SK-N-SH (cell line): ENCODE data around the gene NIPAL4.

ENCODE experiments used
- CTCF ChIP-seq: fragments of 200-600 bp; sonication (generic); IDR thresholded peaks from 2 replicates; pipeline ENCODE4 v1.6.1; 2017; ENCODE audit warnings: antibody characterized with exemption, mild to moderate bottlenecking, moderate library complexity
- EP300 ChIP-seq, 2 experiments: IDR thresholded peaks; 2 replicates each; pipeline versions ENCODE4 v1.4.0 to v1.6.1; 2012; ENCODE audit warnings: borderline replicate concordance in 1 of 2, low read depth in 1 of 2, low read length in 1 of 2
- FOXJ3 ChIP-seq: sonication (generic); formaldehyde crosslinking; IDR thresholded peaks from 2 replicates; pipeline ENCODE4 v1.5.1; 2020; ENCODE audit warnings: mild to moderate bottlenecking, missing genetic modification reagents
- JUND ChIP-seq: IDR thresholded peaks from 2 replicates; pipeline ENCODE4 v1.4.0; 2012
- SIN3A ChIP-seq: IDR thresholded peaks from 2 replicates; pipeline ENCODE4 v1.6.1; 2012; ENCODE audit warnings: low read depth, mild to moderate bottlenecking, low read length, moderate library complexity, borderline replicate concordance
- TAF1 ChIP-seq: IDR thresholded peaks from 2 replicates; pipeline ENCODE4 v1.6.1; 2012; ENCODE audit warnings: low read depth, mild to moderate bottlenecking, low read length, moderate library complexity, borderline replicate concordance

DNA sequence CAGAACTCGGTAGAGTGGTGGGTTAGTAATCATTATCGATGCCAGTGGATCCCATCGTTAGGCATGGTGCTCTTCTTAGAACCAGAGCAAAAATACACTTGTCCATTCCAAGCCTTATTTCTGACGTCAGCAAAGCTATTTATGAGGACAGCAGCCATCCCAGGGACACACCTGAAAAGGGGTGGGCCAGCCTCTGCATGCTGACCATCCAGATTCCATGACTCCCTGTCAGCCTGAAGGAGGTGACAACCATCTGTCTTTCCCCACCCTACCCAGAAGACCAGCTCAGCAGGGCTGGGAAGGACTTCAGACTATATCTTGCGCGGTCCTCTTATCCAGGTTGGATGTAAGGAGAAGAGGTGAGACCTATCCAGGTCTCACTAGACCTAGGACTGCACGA is 5.7 kb upstream of the NIPAL4 start:
- TF ChIP-seq TAF1 (no peak), JUND (no peak), SIN3A (no peak), CTCF (no peak), EP300 (IDR thresholded peaks at IDR 0.05; ENCODE audit: borderline replicate concordance in 1 of 2, low read depth in 1 of 2, low read length in 1 of 2) (no peak), FOXJ3 (CRISPR knock-in tag) (no peak)
